ENCODE data around the gene MB21D2. TPM values are rescaled to one million over a fixed set of nuclear protein-coding genes. Genes with fewer than 3 reads are reported as not detected.

MB21D2 gene
- total and polyA plus RNA-seq, 2 donors (not counting 1 experiment from before 2014, with no cell fraction given), result 0.03 to 0.20 TPM

DNA sequence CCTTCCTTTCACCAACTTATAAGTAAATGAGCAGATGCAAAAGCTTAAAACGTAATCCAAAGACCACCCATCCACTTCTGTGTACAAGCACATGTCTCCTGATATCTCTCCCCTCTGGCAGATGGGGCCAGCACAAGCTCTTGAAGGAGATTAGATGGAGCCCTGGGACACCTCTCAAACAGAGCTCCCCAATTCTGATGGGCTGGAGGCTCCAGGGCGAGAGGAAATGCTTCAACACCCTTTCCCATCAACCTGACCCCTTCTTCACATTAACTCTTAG lies 73.2 kb downstream of the MB21D2 start:
- H3K9ac ChIP-seq (ENCODE audit: low read length), result no peak overlapping the region
- 59% methylated on average over 2 of the region's 2 CpGs for WGBS (ENCODE audit: insufficient coverage)
- peaks cover 9% of the 10 kb centered on the region for H3K27me3 Mint-ChIP-seq
- intact Hi-C loops (cut with micrococcal nuclease), result no loop called here
- H3K9me3 Mint-ChIP-seq (ENCODE audit: insufficient read depth), result no peaks in the 10 kb centered on the region
- no peak overlapping the region for H3K27ac Mint-ChIP-seq
- H3K4me3 ChIP-seq (ENCODE audit: control extremely low read depth in 1 of 5, extremely low read depth in 1 of 5, insufficient read depth in 1 of 5, low read depth in 2 of 5, low read length in 4 of 5), result no peak overlapping the region
- ChIA-PET CTCF (no interaction called here), POLR2A (no interaction called here)
- no peak for TF ChIP-seq EZH2 (IDR thresholded peaks at IDR 0.05; ENCODE audit: borderline replicate concordance, insufficient read depth, low read depth, low read length, poor library complexity, severe bottlenecking)
- TF ChIP-seq, protein P1, sequence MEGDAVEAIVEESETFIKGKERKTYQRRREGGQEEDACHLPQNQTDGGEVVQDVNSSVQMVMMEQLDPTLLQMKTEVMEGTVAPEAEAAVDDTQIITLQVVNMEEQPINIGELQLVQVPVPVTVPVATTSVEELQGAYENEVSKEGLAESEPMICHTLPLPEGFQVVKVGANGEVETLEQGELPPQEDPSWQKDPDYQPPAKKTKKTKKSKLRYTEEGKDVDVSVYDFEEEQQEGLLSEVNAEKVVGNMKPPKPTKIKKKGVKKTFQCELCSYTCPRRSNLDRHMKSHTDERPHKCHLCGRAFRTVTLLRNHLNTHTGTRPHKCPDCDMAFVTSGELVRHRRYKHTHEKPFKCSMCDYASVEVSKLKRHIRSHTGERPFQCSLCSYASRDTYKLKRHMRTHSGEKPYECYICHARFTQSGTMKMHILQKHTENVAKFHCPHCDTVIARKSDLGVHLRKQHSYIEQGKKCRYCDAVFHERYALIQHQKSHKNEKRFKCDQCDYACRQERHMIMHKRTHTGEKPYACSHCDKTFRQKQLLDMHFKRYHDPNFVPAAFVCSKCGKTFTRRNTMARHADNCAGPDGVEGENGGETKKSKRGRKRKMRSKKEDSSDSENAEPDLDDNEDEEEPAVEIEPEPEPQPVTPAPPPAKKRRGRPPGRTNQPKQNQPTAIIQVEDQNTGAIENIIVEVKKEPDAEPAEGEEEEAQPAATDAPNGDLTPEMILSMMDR (IDR thresholded peaks at IDR 0.05), result no peak
- H4K20me1 ChIP-seq (ENCODE audit: control insufficient read depth, insufficient read depth, low read length, poor library complexity, severe bottlenecking), result no peaks in the 10 kb centered on the region
- H3K4me1 ChIP-seq (ENCODE audit: control insufficient read depth in 2 of 2, insufficient read depth in 2 of 2, low read length in 2 of 2), result no peaks in the 10 kb centered on the region
- H3K27ac ChIP-seq (ENCODE audit: low read length in 2 of 2), result no peak overlapping the region
- no peaks in the 10 kb centered on the region for H3K79me2 ChIP-seq (ENCODE audit: control insufficient read depth, insufficient read depth, low read length)
- no peaks in the 10 kb centered on the region for H3K27me3 ChIP-seq (replicated peaks in 1 of 4; ENCODE audit: control extremely low read depth in 1 of 4, control insufficient read depth in 3 of 4, insufficient read depth in 4 of 4, low read length in 3 of 4)
- H3K4me2 ChIP-seq (replicated peaks; ENCODE audit: low read depth, low read length, poor library complexity, severe bottlenecking), result no peak overlapping the region
- peaks cover 0 to 3% (median 0%) of the 10 kb centered on the region in 3 donors for H3K9me3 ChIP-seq (ENCODE audit: control extremely low read depth in 1 of 3, control insufficient read depth in 2 of 3, insufficient read depth in 1 of 3, low read length in 2 of 3)
- no peak overlapping the region for H2AFZ ChIP-seq (ENCODE audit: insufficient read depth, low read depth, low read length, poor library complexity, severe bottlenecking)
- H3K36me3 ChIP-seq (replicated peaks in 1 of 2; ENCODE audit: control extremely low read depth in 1 of 2, control insufficient read depth in 1 of 2, extremely low read depth in 1 of 2, insufficient read depth in 2 of 2, low read length in 1 of 2), result no peaks in the 10 kb centered on the region
- H3K4me1 Mint-ChIP-seq, result no peaks in the 10 kb centered on the region
- DNase-seq (no peak), ATAC-seq (ENCODE audit: low read depth) (no peak)
- H3K4me3 Mint-ChIP-seq, result no peak overlapping the region

DNA sequence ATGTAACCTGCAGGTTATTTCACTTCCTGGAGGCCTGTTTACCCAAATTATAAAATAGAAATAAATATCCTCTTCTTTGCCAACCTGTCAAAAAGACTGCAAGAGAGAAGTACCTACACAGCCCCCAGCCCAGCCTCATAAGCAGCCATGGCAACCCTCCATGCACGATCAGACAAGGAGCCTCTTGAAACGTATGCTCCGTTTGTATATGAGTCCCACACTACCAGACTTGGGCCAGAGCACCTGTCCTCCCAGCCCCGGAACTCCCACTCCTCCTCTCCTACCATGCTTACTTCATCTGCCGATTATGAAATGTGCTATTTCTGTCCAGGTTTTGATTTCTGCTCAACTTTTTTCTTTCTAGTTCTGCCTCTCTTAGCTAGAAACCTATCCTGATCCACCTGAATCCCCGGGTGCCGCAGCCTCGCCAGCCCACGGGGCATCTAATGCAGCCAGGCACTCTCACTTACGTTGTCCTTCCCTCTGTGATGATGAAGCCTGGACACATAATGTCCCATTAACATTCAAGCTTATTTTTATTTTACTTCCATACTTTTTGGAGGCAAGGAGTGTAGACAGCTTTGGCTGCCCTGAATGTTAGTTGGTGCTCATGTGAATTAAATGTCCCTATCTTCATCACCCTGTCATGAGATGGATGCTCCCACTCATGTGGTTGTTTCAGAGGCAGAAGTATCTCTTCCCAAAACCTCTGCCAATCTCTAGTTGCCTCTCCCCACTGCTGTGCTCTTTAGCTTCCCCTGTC lies 73.8 kb downstream of the MB21D2 start:
- TF ChIP-seq, protein P1 (IDR thresholded peaks at IDR 0.05), result no peak
- TF ChIP-seq EZH2 (IDR thresholded peaks at IDR 0.05; ENCODE audit: borderline replicate concordance, insufficient read depth, low read depth, low read length, poor library complexity, severe bottlenecking), result no peak
- no peaks in the 10 kb centered on the region for H3K27me3 ChIP-seq (replicated peaks in 1 of 4; ENCODE audit: control extremely low read depth in 1 of 4, control insufficient read depth in 3 of 4, insufficient read depth in 4 of 4, low read length in 3 of 4)
- no peak for DNase-seq
- no peak overlapping the region for H3K27ac ChIP-seq (ENCODE audit: low read length in 2 of 2)
- no peak overlapping the region for H3K4me2 ChIP-seq (replicated peaks; ENCODE audit: low read depth, low read length, poor library complexity, severe bottlenecking)
- H3K4me3 ChIP-seq (ENCODE audit: control extremely low read depth in 1 of 5, extremely low read depth in 1 of 5, insufficient read depth in 1 of 5, low read depth in 2 of 5, low read length in 4 of 5), result no peak overlapping the region
- H2AFZ ChIP-seq (ENCODE audit: insufficient read depth, low read depth, low read length, poor library complexity, severe bottlenecking), result no peak overlapping the region
- no peak for ATAC-seq (ENCODE audit: low read depth)
- no peaks in the 10 kb centered on the region for H3K79me2 ChIP-seq (ENCODE audit: control insufficient read depth, insufficient read depth, low read length)
- WGBS (ENCODE audit: insufficient coverage), result 91% methylated on average over 10 of the region's 10 CpGs
- intact Hi-C loops (cut with micrococcal nuclease), result no loop called here
- Mint-ChIP-seq H3K27me3 (peaks cover 9% of the 10 kb centered on the region), H3K4me3 (no peak overlapping the region), H3K9me3 (ENCODE audit: insufficient read depth) (no peaks in the 10 kb centered on the region), H3K4me1 (no peaks in the 10 kb centered on the region), H3K27ac (no peak overlapping the region)
- CTCF ChIA-PET, result no interaction called here
- no peaks in the 10 kb centered on the region for H3K36me3 ChIP-seq (replicated peaks in 1 of 2; ENCODE audit: control extremely low read depth in 1 of 2, control insufficient read depth in 1 of 2, extremely low read depth in 1 of 2, insufficient read depth in 2 of 2, low read length in 1 of 2)
- POLR2A ChIA-PET, result no interaction called here
- no peaks in the 10 kb centered on the region for H3K4me1 ChIP-seq (ENCODE audit: control insufficient read depth in 2 of 2, insufficient read depth in 2 of 2, low read length in 2 of 2)
- H3K9ac ChIP-seq (ENCODE audit: low read length), result no peak overlapping the region
- H3K9me3 ChIP-seq (ENCODE audit: control extremely low read depth in 1 of 3, control insufficient read depth in 2 of 3, insufficient read depth in 1 of 3, low read length in 2 of 3), result peaks cover 0 to 3% (median 0%) of the 10 kb centered on the region in 3 donors
- H4K20me1 ChIP-seq (ENCODE audit: control insufficient read depth, insufficient read depth, low read length, poor library complexity, severe bottlenecking), result no peaks in the 10 kb centered on the region

All from B cell (primary cell).